M059J (cell line): Measurements from ENCODE around the gene ABCG2. TPM values are rescaled to one million over a fixed set of nuclear protein-coding genes. Genes with fewer than 3 reads are reported as not detected.
"Not testable (repeated sequence)": the region's sequence is repeated elsewhere in the genome, so short reads cannot be mapped to it uniquely, and the experiment has no call there.

Experiments
- DNase-seq: peaks from one replicate; pipeline ENCODE4 v3.0.0-alpha.2; 2012; ENCODE audit warnings: low read depth
- total RNA-seq: library from RNA; depleted of rRNA; stranded (reverse); fragments of >200 nt; shearing (Covaris generic); gene quantifications from 2 replicates; pipeline ENCODE4 v1.2.3, GENCODE V29; 2014

The ABCG2 gene
- total RNA-seq, 1 experiment from 2014 or later = 14.7 TPM

GRCh38 chr4:88112856-88113255, 45.6 kb downstream of the ABCG2 start:
- no peak for DNase-seq

GRCh38 chr4:88110826-88111225, 47.6 kb downstream of the ABCG2 start:
- no peak for DNase-seq

DNA sequence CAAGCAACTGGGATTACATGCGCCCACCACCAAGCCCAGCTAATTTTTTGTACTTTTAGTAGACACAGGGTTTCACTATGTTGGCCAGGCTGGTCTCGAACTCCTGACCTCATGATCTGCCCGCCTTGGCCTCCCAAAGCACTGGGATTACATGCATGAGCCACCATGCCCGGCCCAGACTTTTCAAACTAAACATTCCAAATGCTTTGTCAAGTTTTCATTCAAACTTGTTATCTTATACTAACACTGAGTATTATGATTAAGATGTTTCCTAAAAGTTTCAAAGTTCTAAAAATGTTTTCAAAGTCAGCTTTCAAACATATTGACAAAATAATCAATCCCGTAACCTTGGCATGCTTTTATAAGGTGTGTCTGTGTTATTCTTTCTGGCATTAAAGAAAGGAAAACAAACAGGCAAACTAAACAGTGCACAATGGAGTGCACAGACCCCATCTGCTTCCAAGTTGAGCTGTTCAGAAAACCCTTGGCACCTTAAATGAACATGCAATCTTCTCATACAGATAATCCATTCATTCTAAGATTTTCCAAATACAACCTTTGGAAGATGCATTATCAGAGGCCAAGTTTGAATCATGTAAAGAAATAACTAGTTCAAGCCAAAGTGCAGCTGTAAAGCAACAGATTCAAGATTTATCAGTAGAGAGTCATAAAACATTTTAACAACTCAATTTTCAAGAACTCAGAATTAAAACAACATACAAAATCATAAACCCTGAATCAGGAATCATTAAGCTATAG, 49.1 kb downstream of the ABCG2 start:
- DNase-seq = no peak

DNA sequence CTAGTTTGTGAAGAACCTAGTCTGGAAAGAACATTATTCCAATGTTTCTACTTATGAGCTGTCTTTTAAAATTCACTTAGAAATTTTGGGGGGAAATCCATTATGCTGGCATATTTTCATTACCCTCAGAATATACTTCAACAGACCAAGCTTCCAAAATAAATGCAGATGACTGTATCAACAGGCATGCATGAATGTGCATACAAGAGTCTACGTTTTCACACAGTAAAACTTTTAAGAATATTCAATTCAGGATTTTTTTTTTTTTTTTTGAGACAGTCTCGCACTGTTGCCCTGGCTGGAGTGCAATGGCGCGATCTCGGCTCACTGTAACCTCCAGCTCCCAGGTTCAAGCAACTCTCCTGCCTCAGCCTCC, 49.7 kb downstream of the ABCG2 start:
- no peak for DNase-seq

GRCh38 chr4:88108108-88108465, 50.4 kb downstream of the ABCG2 start:
- DNase-seq = not testable (repeated sequence)

DNA sequence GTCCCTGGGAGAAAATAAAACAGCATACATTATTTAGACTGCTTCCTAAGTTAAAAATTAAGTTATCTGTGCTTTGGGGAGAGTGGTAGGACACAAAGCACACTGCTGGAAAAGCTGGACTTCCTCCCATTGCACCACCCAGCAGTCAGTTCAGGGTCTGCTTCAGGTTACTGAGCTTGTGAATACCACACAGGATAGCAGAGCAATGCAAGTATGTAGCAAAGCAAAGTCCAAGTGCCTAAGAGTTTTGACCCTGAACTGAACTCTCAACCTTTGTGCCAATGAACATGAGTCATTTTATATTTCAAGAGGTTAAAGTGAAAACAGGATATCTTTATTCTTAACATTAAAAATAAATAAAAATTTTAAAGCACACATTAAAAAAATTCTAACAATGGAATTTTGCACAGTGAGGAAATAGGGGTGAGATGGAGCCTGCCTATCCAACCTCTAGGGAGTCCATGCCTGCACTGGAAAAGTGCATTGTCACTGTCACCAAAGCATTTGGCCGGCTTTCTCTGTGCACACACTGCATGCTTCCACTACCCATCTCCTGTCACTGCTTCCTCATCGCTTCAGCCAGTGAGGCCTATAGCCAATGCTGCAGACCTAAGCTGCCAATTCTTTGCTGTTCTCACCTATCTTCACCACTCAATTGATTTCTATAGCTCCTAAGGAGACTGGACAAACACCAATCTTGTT, 50.9 kb downstream of the ABCG2 start:
- peak; percentile 27 for DNase-seq

DNA sequence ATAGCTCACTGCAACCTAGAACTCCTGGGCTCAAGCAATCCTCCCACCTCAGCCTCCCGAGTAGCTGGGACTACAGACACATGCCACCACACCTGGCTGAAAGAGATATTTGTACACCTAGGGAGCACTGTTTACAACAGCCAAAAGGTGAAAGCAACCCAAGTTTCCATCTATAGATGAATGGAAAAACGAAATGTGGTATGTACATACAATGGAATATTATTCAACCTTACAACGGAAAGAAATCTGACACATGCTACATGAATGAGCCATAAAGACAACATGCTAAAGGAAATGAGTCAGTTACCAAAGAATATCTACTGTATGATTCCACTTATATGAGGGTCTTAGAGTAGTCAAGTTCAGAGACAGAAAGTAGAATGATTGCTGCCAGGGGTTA, 52.2 kb downstream of the ABCG2 start:
- DNase-seq = peak; percentile 32

GRCh38 chr4:88104902-88105610, 53.4 kb downstream of the ABCG2 start:
- peak; percentile 90 for DNase-seq

DNA sequence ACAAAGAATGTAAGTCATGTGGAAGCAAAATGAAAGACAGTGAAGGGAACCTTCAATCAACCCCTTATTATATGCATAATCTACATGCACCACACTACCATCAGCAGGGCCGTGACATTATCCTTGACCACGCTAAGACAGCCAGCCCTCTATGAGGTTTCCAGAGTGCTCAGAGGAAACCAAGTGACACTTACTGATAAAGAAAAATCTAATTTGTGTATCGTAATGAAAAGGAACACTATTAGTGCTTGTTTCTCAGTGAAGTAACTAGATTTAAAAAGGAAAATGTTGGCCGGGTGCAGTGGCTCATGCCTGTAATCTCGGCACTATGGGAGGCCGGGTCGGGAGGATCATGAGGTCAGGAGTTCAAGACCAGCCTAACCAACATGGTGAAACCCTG, 56.4 kb downstream of the ABCG2 start:
- DNase-seq = no peak

DNA sequence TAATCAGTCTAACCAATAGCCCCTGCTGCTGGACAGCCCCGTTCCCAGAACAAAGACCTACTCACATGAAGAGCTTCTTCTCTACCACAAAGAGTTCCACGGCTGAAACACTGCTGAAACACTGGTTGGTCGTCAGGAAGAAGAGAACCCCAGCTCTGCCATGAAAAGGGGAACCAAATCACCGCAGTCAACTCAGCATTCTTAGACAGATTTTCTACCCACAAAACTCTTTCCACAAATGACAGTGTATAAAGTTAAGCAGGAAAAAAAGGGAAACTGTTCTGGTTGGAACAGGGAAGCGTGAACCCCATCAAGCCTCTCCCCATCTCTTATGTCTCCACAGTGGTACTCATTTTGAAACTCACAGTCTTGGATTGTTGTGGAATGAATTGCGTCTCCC, 57.3 kb downstream of the ABCG2 start:
- no peak for DNase-seq

- no peak for DNase-seq
These were observed 59.3 kb downstream of the ABCG2 start for GRCh38 chr4:88098993-88099752.

- no peak for DNase-seq
These were observed 60.7 kb downstream of the ABCG2 start for GRCh38 chr4:88097781-88098180.

- DNase-seq = no peak
These were observed 61.1 kb downstream of the ABCG2 start for GRCh38 chr4:88097301-88097700.

- no peak for DNase-seq
These were observed 64.6 kb downstream of the ABCG2 start for GRCh38 chr4:88093874-88094273.

GRCh38 chr4:88091378-88091777, 67.1 kb downstream of the ABCG2 start:
- DNase-seq = no peak

DNA sequence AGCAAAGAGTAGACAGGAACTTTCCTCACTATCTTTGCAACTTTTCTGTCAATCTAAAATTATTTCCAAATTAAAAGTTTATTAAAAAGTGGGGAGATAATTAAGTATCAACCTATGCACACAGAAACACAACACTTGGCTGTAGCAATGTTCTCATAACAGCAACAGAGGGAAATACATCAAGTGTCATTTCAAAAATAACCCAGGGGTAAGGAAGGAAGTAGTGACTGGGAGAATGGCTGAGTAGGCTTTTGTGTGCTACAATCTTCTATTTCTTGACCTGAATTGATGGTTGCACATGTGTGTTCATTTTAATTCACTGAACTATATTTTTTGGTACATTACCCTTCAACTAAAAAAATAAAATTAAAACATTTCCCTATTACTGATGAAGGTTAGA, 67.5 kb downstream of the ABCG2 start:
- DNase-seq = no peak

- DNase-seq = no peak
These were observed 71.4 kb downstream of the ABCG2 start for GRCh38 chr4:88087004-88087403.

DNA sequence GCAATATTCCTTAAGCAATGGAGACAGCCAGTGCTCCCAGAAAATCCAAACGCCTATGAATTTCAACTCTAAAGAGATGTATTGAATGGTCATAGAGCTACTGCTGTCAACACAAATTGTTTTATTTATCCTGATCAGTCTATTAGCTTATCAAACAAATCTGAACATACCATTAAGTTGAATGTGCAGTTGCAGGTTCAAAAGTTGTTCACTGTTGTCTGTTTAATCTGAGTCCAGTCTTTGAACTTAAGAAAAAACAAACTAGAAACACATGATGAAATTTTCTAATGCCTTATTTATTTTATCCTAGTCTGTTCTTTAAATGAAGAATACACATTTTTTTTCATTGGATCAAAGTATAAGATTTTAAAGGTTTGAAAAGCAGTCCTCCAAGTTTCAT, 77.8 kb downstream of the ABCG2 start:
- no peak for DNase-seq

DNA sequence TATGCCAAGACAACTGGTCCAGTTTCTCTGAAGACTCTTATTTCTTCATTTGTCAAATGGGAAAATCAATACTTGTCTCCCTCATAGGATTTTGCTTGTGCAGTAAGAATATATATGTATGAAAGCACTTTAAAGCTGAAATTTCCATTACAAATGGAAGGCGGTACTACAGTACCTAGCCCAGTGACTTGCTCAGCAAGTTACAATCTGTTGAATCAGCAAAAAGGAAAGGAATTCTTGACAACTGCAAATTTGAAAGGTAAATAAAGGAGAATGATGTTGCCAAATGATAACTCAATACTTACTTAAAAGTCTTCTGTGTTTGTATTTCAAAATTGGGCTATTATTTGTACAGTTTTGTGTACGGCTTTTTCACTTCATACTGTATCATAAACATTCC, 79.9 kb downstream of the ABCG2 start:
- DNase-seq = no peak

- DNase-seq = no peak
These were observed 80.4 kb downstream of the ABCG2 start for GRCh38 chr4:88077911-88078524.

DNA sequence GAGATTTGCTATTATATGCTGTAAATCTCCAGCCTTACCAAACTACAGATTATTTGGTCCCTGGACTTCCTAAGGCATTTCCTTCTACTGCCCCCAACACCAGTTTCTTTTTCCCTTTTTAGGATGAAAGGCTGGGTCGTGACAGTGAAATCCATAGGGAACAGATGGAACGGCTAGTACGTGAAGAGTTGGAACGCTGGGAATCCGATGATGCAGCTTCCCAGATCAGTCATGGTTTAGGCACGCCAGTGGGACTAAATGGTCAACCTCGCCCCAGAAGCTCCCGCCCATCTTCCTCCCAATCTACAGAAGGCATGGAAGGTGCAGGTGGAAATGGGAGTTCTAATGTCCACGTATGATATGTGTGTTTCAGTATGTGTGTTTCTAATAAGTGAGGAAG, 83.1 kb downstream of the ABCG2 start:
- DNase-seq = no peak

DNA sequence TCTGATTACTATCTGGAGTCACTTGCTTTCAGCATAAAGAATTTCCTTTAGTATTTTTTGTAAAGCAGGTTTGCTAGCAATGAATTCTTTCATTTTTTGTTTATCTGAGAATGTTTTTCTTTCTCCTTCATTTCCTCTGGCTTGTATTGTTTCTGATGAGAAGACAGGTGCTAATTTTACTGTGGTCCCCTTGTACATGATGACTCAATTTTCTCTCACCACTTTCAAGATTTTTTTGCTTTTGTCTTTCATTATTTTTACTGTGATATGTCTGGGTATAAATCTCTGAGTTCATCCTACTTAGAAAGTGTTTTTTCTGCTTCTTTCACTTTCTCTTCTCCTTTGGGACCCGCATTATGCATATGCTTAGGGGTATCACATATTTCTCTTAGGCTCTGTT, 88.4 kb downstream of the ABCG2 start:
- peak; percentile 10 for DNase-seq
